ENCODE measurements around the gene UQCRFS1. TPM values are rescaled to one million over a fixed set of nuclear protein-coding genes. Genes with fewer than 3 reads are reported as not detected.

UQCRFS1 gene
- total and polyA plus RNA-seq, 2 donors from 2014 or later, result 37.9 to 148 TPM

DNA sequence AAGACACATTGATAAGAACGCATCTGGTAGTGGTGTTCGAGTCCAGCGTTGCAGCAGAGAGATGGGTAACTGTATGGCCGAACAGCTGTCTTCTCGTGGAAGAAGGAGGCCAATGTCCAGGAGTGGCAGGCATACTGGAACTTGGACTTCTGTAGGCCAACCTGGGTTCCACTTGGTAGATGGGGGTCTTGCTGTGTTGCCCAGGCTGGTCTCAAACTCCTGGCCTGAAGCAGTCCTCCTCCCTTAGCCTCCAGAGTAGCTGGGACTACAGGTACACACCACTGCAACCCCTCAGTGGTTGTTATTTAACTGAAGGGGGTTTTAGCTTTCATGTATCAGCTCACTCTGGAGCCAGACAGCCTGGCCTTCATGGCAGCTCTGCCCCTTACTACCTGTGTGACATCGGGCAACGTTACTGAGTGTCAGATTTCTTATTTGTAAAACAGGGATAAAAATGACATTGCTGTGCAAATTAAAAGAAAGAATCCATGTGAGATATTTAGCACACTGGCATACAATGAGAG is 2.4 kb upstream of the UQCRFS1 start:
- no peak for FAIRE-seq
- no peak overlapping the region for H3K9ac ChIP-seq (ENCODE audit: low read length in 3 of 3)
- DNase-seq, result no peak
- no peak overlapping the region for H3K27ac ChIP-seq (ENCODE audit: low read depth in 2 of 2, low read length in 2 of 2)
- intact Hi-C loops (cut with DNase I), result no loop called here
- no peak overlapping the region for H3K4me3 ChIP-seq (ENCODE audit: low read length in 3 of 3)
- H3K9me3 ChIP-seq (ENCODE audit: control insufficient read depth in 2 of 3, insufficient read depth in 1 of 3, low read length in 3 of 3), result no peaks in the 10 kb centered on the region
- no peaks in the 10 kb centered on the region for H3K27me3 ChIP-seq (ENCODE audit: control insufficient read depth, insufficient read depth, low read length)
- H3K4me1 ChIP-seq (ENCODE audit: control insufficient read depth in 2 of 3, insufficient read depth in 2 of 3, low read depth in 1 of 3, low read length in 3 of 3), result peaks cover 0 to 2% (median 0%) of the 10 kb centered on the region in 3 donors
- TF ChIP-seq, protein P1, sequence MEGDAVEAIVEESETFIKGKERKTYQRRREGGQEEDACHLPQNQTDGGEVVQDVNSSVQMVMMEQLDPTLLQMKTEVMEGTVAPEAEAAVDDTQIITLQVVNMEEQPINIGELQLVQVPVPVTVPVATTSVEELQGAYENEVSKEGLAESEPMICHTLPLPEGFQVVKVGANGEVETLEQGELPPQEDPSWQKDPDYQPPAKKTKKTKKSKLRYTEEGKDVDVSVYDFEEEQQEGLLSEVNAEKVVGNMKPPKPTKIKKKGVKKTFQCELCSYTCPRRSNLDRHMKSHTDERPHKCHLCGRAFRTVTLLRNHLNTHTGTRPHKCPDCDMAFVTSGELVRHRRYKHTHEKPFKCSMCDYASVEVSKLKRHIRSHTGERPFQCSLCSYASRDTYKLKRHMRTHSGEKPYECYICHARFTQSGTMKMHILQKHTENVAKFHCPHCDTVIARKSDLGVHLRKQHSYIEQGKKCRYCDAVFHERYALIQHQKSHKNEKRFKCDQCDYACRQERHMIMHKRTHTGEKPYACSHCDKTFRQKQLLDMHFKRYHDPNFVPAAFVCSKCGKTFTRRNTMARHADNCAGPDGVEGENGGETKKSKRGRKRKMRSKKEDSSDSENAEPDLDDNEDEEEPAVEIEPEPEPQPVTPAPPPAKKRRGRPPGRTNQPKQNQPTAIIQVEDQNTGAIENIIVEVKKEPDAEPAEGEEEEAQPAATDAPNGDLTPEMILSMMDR (IDR thresholded peaks at IDR 0.05; ENCODE audit: borderline replicate concordance, extremely low read depth, insufficient read depth), result no peak
- H3K36me3 ChIP-seq (ENCODE audit: control insufficient read depth in 2 of 3, insufficient read depth in 3 of 3, low read length in 3 of 3), result no peaks in the 10 kb centered on the region

- FAIRE-seq, result no peak
- peaks cover 0 to 3% (median 0%) of the 10 kb centered on the region in 3 donors for H3K4me1 ChIP-seq (ENCODE audit: control insufficient read depth in 2 of 3, insufficient read depth in 2 of 3, low read depth in 1 of 3, low read length in 3 of 3)
- intact Hi-C loops (cut with DNase I), result no loop called here
- no peaks in the 10 kb centered on the region for H3K9me3 ChIP-seq (ENCODE audit: control insufficient read depth in 2 of 3, insufficient read depth in 1 of 3, low read length in 3 of 3)
- no peak for DNase-seq
- no peak overlapping the region for H3K27ac ChIP-seq (ENCODE audit: low read depth in 2 of 2, low read length in 2 of 2)
- no peaks in the 10 kb centered on the region for H3K36me3 ChIP-seq (ENCODE audit: control insufficient read depth in 2 of 3, insufficient read depth in 3 of 3, low read length in 3 of 3)
- TF ChIP-seq, protein P1 (IDR thresholded peaks at IDR 0.05; ENCODE audit: borderline replicate concordance, extremely low read depth, insufficient read depth), result no peak
- no peak overlapping the region for H3K9ac ChIP-seq (ENCODE audit: low read length in 3 of 3)
- H3K4me3 ChIP-seq (ENCODE audit: low read length in 3 of 3), result no peak overlapping the region
- no peaks in the 10 kb centered on the region for H3K27me3 ChIP-seq (ENCODE audit: control insufficient read depth, insufficient read depth, low read length)
These were observed 1.5 kb upstream of the UQCRFS1 start for GRCh38 chr19:29214411-29214810.

GRCh38 chr19:29212356-29212647 is 649 bp downstream of the UQCRFS1 start:
- intact Hi-C loops (cut with DNase I), result no loop called here
- H3K27ac ChIP-seq (ENCODE audit: low read depth in 2 of 2, low read length in 2 of 2), result peak overlapping the region; percentile 88 to 90
- H3K9ac ChIP-seq (ENCODE audit: low read length in 3 of 3), result peak overlapping the region; percentile 88 to 96 (median 90)
- peak overlapping the region; percentile 89 to 96 (median 94) for H3K4me3 ChIP-seq (ENCODE audit: low read length in 3 of 3)
- H3K4me1 ChIP-seq (ENCODE audit: control insufficient read depth in 2 of 3, insufficient read depth in 2 of 3, low read depth in 1 of 3, low read length in 3 of 3), result peaks cover 0 to 5% (median 0%) of the 10 kb centered on the region in 3 donors
- no peaks in the 10 kb centered on the region for H3K27me3 ChIP-seq (ENCODE audit: control insufficient read depth, insufficient read depth, low read length)
- TF ChIP-seq, protein P1 (IDR thresholded peaks at IDR 0.05; ENCODE audit: borderline replicate concordance, extremely low read depth, insufficient read depth), result no peak
- DNase-seq (peak in 1 of 5 donors; percentile 41), FAIRE-seq (no peak)
- no peaks in the 10 kb centered on the region for H3K9me3 ChIP-seq (ENCODE audit: control insufficient read depth in 2 of 3, insufficient read depth in 1 of 3, low read length in 3 of 3)
- peaks cover 0 to 4% (median 2%) of the 10 kb centered on the region in 3 donors for H3K36me3 ChIP-seq (ENCODE audit: control insufficient read depth in 2 of 3, insufficient read depth in 3 of 3, low read length in 3 of 3)

Measured in kidney (tissue), 14 donors.